Naive B cell (primary cell): Measurements from ENCODE around the gene FAM221B. TPM values are rescaled to one million over a fixed set of nuclear protein-coding genes. Genes with fewer than 3 reads are reported as not detected.

ENCODE experiments used
- ATAC-seq, 2 donors: fragments of 150-1000 bp; cut with Tn5 transposase; 2 replicates each; pipeline ENCODE4 v1.10.0; 2021; ENCODE audit warnings: low read depth in 2 of 2, mild to moderate bottlenecking in 2 of 2, moderate library complexity in 2 of 2
- DNase-seq: peaks from one replicate; pipeline ENCODE4 v3.0.0; 2022
- H3K27ac Mint-ChIP-seq, 6 donors: one replicate each; pipeline ENCODE4 v1.8.0; 2020 to 2022; ENCODE audit warnings: mild to moderate bottlenecking in 6 of 6, mixed read lengths in 6 of 6, moderate library complexity in 5 of 6, inconsistent platforms in 2 of 6
- H3K27me3 Mint-ChIP-seq, 3 donors: one replicate each; pipeline ENCODE4 v1.8.0; 2021 to 2022; ENCODE audit warnings: mixed read lengths in 3 of 3, mild to moderate bottlenecking in 1 of 3
- H3K36me3 Mint-ChIP-seq, 2 donors: one replicate each; pipeline ENCODE4 v1.8.0; 2020 to 2022; ENCODE audit warnings: mixed read lengths in 2 of 2, inconsistent platforms in 1 of 2, mild to moderate bottlenecking in 1 of 2
- H3K4me1 Mint-ChIP-seq, 3 donors: one replicate each; pipeline ENCODE4 v1.8.0; 2020 to 2022; ENCODE audit warnings: mixed read lengths in 3 of 3, inconsistent platforms in 1 of 3, mild to moderate bottlenecking in 1 of 3, moderate library complexity in 1 of 3
- H3K4me3 Mint-ChIP-seq, 8 donors: one replicate each; pipeline ENCODE4 v1.8.0; 2020 to 2022; ENCODE audit warnings: mild to moderate bottlenecking in 8 of 8, mixed read lengths in 8 of 8, moderate library complexity in 8 of 8, inconsistent platforms in 2 of 8
- H3K9me3 Mint-ChIP-seq, 7 donors: one replicate each; pipeline ENCODE4 v1.8.0; 2020 to 2022; ENCODE audit warnings: mixed read lengths in 7 of 7, mild to moderate bottlenecking in 5 of 7, inconsistent platforms in 2 of 7, moderate library complexity in 1 of 7
- polyA plus RNA-seq, 6 donors: library from polyadenylated mRNA; unstranded; fragments of 300-500 nt; fragmentation: Illumina TruSeq; gene quantifications; one replicate each; pipeline ENCODE4 v1.2.3, GENCODE V29; 2021; ENCODE audit warnings: low read depth in 6 of 6

The FAM221B gene
- polyA plus RNA-seq, 6 donors from 2014 or later: not detected

DNA sequence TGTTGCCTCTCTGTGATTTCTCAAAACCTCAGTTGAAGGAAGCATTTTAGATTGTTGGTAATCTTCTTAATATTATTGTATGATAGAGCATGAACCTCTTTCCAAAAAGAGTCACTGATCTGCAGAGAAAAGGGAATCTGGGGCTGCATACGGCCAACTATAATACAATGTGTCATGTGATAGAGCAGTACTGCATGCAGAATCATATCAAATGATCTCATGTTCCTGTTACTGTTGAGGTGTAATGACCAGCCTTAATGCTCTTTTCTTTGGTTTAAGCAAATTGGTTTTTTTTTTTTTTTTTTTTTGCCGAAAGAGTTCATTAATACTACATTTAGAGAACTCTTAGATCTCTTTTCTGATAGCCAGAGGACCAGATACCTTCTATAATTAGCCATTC lies 61.5 kb downstream of the FAM221B start:
- peaks cover 10 to 21% (median 17%) of the 10 kb centered on the region in 3 donors for H3K4me1 Mint-ChIP-seq
- H3K9me3 Mint-ChIP-seq: no peaks in the 10 kb centered on the region
- H3K27me3 Mint-ChIP-seq: no peaks in the 10 kb centered on the region
- no peak for DNase-seq
- H3K4me3 Mint-ChIP-seq: no peak overlapping the region
- ATAC-seq: no peak
- H3K27ac Mint-ChIP-seq: peak overlapping the region in 1 of 6 donors; percentile 40
- H3K36me3 Mint-ChIP-seq: no peaks in the 10 kb centered on the region

Other genes starting within 250 kb of the FAM221B start
- 10 to 100 TPM in 1 of 6 donors, 1 to 10 TPM in 5; 3.0 to 18.8 (median 6.8) TPM for gene TESK1, start 223.5 kb downstream of the FAM221B start, polyA plus RNA-seq
- 100 to 1,000 TPM; 293 to 418 (median 315) TPM for gene CD72, start 210.3 kb downstream of the FAM221B start, polyA plus RNA-seq
- gene SIT1, start 177.8 kb downstream of the FAM221B start, polyA plus RNA-seq: 100 to 1,000 TPM in 1 of 6 donors, 10 to 100 TPM in 5; 56.8 to 107 (median 73.5) TPM
- 10 to 100 TPM in 4 of 6 donors, not detected in 2; 41.0 to 72.3 (median 56.5) TPM for gene RMRP, start 170.7 kb downstream of the FAM221B start, polyA plus RNA-seq
- gene CCDC107, start 170.4 kb downstream of the FAM221B start, polyA plus RNA-seq: 10 to 100 TPM; 42.7 to 60.2 (median 51.5) TPM
- 1 to 10 TPM in 5 of 6 donors, under 1 TPM in 1; 0.90 to 4.0 (median 2.4) TPM for gene ARHGEF39, start 163.5 kb downstream of the FAM221B start, polyA plus RNA-seq
- gene CA9, start 154.8 kb downstream of the FAM221B start, polyA plus RNA-seq: not detected
- under 1 TPM in 1 of 6 donors, not detected in 5; 0.52 TPM for gene TPM2, start 138.8 kb downstream of the FAM221B start, polyA plus RNA-seq
- 100 to 1,000 TPM in 1 of 6 donors, 10 to 100 TPM in 5; 15.6 to 128 (median 42.4) TPM for gene TLN1, start 96.5 kb downstream of the FAM221B start, polyA plus RNA-seq
- 10 to 100 TPM; 24.8 to 41.0 (median 33.2) TPM for gene CREB3, start 96.1 kb downstream of the FAM221B start, polyA plus RNA-seq
- 10 to 100 TPM; 31.7 to 49.1 (median 39.0) TPM for gene GBA2, start 79.5 kb downstream of the FAM221B start, polyA plus RNA-seq
- 10 to 100 TPM in 1 of 6 donors, 1 to 10 TPM in 5; 1.9 to 14.2 (median 6.9) TPM for gene RGP1, start 79.4 kb downstream of the FAM221B start, polyA plus RNA-seq
- 1 to 10 TPM in 5 of 6 donors, not detected in 1; 2.1 to 7.2 (median 3.6) TPM for gene MSMP, start 74.5 kb downstream of the FAM221B start, polyA plus RNA-seq
- gene NPR2, start 37.1 kb downstream of the FAM221B start, polyA plus RNA-seq: 1 to 10 TPM in 1 of 6 donors, under 1 TPM in 2, not detected in 3; 0.70 to 1.4 (median 0.72) TPM
- gene SPAG8, start 16.5 kb downstream of the FAM221B start, polyA plus RNA-seq: 1 to 10 TPM in 5 of 6 donors, not detected in 1; 1.2 to 1.7 (median 1.5) TPM
- 100 to 1,000 TPM in 1 of 6 donors, 10 to 100 TPM in 5; 69.4 to 109 (median 79.0) TPM for gene HINT2, start 13.7 kb downstream of the FAM221B start, polyA plus RNA-seq
- 1 to 10 TPM; 1.7 to 3.3 (median 2.3) TPM for gene TMEM8B, start 496 bp upstream of the FAM221B start, polyA plus RNA-seq
- not detected for gene OR13J1, start 41.7 kb upstream of the FAM221B start, polyA plus RNA-seq
- gene HRCT1, start 77.5 kb upstream of the FAM221B start, polyA plus RNA-seq: not detected
- gene SPAAR, start 80.8 kb upstream of the FAM221B start, polyA plus RNA-seq: not detected
- gene OR2S2, start 129.4 kb upstream of the FAM221B start, polyA plus RNA-seq: not detected
- 10 to 100 TPM in 4 of 6 donors, 1 to 10 TPM in 2; 7.9 to 14.2 (median 11.2) TPM for gene RECK, start 208.2 kb upstream of the FAM221B start, polyA plus RNA-seq